Retinal pigment epithelial cell (primary cell): ENCODE results near the gene DENND4C.

ENCODE experiments used
- DNase-seq: peaks from one replicate; pipeline ENCODE4 v3.0.0-alpha.2; 2010; ENCODE audit warnings: low read depth
- H3K4me3 ChIP-seq: 2 replicates; pipeline ENCODE4 v1.5.1; 2011; ENCODE audit warnings: mild to moderate bottlenecking, low read length, control low read depth, moderate library complexity
- CTCF ChIP-seq: conservative IDR thresholded peaks from 2 replicates; pipeline ENCODE4 v1.5.1; 2011; ENCODE audit warnings: low read depth, low read length, control low read depth, inconsistent platforms

The DENND4C gene

GRCh38 chr9:19290103-19290502 is 59.6 kb downstream of the DENND4C start:
- no peak for TF ChIP-seq CTCF
- no peak for DNase-seq
- H3K4me3 ChIP-seq = no peak overlapping the region

GRCh38 chr9:19294219-19294618 is 63.7 kb downstream of the DENND4C start:
- TF ChIP-seq CTCF = no peak
- H3K4me3 ChIP-seq = no peak overlapping the region
- no peak for DNase-seq

- no peak overlapping the region for H3K4me3 ChIP-seq
- TF ChIP-seq CTCF = no peak
- DNase-seq = peak; percentile 52
Observed at GRCh38 chr9:19298436-19299000, 68.0 kb downstream of the DENND4C start.

GRCh38 chr9:19303216-19303615 is 72.7 kb downstream of the DENND4C start:
- no peak for TF ChIP-seq CTCF
- H3K4me3 ChIP-seq = no peak overlapping the region

GRCh38 chr9:19306568-19306967 is 76.1 kb downstream of the DENND4C start:
- H3K4me3 ChIP-seq = no peak overlapping the region
- no peak for DNase-seq
- no peak for TF ChIP-seq CTCF

More at GRCh38 chr9:19303216-19303615, 72.7 kb downstream of the DENND4C start:
- DNase-seq = no peak

- no peak overlapping the region for H3K4me3 ChIP-seq
- no peak for DNase-seq
- no peak for TF ChIP-seq CTCF
Observed at GRCh38 chr9:19310246-19310645, 79.8 kb downstream of the DENND4C start.

- H3K4me3 ChIP-seq = no peak overlapping the region
- no peak for DNase-seq
- no peak for TF ChIP-seq CTCF
Observed at GRCh38 chr9:19313573-19313972, 83.1 kb downstream of the DENND4C start.
